Stimulated activated CD8-positive, alpha-beta memory T cell treated with anti-CD3 and anti-CD28 coated beads, Interleukin-4, amount 100 ng/mL, for 4 hours (primary cell): ENCODE results near the gene ZMYM5.
"Not testable (repeated sequence)": the region's sequence is repeated elsewhere in the genome, so short reads cannot be mapped to it uniquely, and the experiment has no call there.

ENCODE experiments used
- DNase-seq, 2 donors: peaks; one replicate each; pipeline ENCODE4 v3.0.0-alpha.2; 2020; ENCODE audit warnings: low read depth in 2 of 2, low spot score in 1 of 2

Gene ZMYM5

GRCh38 chr13:19822673-19823072 lies 40.8 kb downstream of the ZMYM5 start:
- no peak for DNase-seq

GRCh38 chr13:19818223-19818842 lies 45.1 kb downstream of the ZMYM5 start:
- DNase-seq: no peak

DNA sequence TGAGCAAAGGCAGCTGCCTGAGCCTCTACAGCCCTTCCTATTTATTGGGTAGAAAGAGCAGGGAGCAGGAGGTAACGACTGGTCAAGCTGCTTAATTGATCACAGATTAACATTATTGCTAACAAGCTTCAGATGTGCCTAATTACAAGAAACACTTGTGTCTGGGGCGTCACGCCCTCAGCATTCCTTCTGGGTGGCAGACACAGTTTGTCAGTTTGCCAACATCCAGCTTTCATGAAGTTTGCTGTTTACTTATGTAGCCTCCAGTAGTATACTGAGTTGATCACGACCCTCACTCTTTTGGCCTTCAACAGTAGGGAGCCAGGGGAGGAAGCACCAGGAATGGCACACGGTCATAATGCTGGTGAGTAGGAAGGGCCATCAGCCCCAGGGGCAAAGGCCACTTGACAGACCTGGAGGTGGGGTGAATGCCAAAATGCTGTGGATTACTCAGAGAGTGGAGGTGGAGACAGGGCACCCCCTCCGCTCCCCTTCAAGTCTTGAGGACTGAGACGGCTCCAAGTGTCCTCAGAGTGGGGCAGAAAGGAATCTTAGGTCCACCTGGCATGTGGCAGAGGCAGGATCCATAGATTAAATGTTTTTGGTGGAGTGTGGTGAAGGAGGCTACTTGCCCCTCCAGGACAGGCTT lies 45.8 kb downstream of the ZMYM5 start:
- DNase-seq: no peak

DNA sequence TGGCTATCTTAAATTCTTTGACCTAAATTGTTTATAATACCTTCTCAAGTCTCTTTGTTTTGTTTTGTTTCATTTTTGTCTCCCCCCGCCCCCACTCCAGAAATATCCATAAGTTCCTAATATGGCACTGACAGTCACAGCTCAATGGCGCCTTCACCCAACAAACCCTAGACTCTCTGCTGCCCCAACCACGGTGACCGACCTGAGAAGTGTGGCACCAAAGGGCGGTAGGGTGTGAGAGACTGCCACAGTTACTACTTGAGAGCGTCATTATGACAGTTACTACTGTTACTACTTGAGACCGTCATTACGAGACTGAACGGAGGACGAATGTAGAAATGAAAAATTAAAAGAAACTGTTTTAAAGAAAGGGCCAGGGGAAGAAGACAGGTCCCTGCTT lies 46.3 kb downstream of the ZMYM5 start:
- DNase-seq: no peak

GRCh38 chr13:19815842-19816241 lies 47.6 kb downstream of the ZMYM5 start:
- DNase-seq: not testable (repeated sequence)

- no peak for DNase-seq
Measured at GRCh38 chr13:19810996-19811881, 52.2 kb downstream of the ZMYM5 start.

DNA sequence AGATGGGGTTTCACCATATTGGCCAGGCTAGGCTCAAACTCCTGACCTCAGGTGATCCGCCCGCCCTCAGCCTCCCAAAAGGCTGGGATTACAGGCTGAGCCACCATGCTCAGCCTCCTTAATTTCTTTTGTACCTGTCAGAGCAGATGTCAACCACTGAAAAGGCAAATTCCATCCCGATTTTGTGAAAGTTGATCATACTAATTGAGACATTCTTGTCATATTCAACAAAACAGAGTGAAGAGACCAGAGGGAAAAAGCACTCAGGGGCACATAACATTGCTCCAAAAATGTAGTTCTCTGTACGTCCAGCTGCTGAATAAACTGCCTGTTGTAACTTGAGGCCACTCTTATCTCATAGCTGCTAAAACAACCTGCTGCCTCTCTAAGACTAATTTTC lies 53.3 kb downstream of the ZMYM5 start:
- DNase-seq: no peak

DNA sequence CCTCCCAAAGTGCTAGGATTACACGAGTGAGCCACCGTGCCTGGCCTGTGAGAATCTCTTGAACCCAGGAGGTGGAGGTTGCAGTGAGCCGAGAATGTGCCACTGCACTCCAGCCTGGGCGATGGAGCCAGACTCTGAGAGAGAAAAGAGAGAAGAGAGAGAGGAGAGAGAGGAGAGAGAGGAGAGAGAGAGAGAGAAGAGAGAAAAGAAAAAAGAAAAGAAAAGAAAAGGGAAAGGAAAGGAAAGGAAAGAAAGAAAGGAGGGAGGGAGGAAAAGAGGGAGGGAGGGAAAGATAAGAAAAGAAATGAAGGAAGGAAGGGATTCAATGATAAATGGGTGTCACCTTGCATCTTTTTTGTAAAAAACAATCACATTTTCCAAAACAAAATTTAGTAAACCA lies 57.7 kb downstream of the ZMYM5 start:
- DNase-seq: no peak

GRCh38 chr13:19795956-19796355 lies 67.5 kb downstream of the ZMYM5 start:
- DNase-seq: no peak

DNA sequence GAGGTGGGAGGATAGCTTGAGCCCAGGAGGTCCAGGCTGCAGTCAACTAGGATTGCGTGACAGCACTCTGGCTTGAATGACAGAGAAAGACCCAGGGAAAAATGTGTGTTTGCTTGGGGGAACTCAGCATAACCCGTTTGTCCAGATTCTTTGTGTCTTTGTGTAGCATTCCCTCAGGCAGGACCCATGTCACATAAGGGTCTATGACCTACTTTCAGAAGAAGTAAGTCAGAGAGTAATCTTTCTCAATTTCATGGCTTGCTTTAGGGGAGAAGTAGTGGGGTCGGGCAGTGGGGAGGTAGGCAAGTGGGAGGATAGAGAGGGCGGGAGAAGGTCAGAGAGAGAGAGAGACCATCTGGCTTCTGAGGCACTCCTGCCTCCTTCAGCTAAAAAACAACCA lies 68.8 kb downstream of the ZMYM5 start:
- DNase-seq: no peak

DNA sequence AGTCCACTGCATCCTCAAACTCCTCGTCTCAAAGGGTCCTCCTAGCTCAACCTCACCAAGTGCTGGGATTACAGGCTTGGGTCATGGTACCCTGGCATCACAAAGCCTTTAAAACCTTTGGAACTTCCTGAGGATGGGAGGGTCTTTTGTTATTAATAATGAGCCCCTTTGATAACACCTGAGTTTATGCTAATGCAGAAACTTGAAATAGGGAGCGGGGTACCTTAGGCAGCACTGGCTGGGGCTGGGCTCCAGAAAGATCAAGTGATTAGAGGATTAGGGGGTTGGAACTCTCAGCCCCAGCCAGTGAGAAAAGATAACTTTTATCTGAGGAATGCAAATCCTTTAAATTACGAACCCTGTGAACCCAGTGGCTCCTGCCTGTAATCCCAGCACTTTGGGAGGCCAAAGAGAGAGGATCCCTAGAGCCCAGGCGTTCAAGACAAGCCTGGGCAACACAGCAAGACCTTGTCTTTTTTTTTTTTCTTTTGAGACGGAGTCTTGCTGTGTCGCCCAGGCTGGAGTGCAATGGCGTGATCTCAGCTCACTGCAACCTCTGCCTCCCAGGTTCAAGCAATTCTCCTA lies 71.4 kb downstream of the ZMYM5 start:
- no peak for DNase-seq

DNA sequence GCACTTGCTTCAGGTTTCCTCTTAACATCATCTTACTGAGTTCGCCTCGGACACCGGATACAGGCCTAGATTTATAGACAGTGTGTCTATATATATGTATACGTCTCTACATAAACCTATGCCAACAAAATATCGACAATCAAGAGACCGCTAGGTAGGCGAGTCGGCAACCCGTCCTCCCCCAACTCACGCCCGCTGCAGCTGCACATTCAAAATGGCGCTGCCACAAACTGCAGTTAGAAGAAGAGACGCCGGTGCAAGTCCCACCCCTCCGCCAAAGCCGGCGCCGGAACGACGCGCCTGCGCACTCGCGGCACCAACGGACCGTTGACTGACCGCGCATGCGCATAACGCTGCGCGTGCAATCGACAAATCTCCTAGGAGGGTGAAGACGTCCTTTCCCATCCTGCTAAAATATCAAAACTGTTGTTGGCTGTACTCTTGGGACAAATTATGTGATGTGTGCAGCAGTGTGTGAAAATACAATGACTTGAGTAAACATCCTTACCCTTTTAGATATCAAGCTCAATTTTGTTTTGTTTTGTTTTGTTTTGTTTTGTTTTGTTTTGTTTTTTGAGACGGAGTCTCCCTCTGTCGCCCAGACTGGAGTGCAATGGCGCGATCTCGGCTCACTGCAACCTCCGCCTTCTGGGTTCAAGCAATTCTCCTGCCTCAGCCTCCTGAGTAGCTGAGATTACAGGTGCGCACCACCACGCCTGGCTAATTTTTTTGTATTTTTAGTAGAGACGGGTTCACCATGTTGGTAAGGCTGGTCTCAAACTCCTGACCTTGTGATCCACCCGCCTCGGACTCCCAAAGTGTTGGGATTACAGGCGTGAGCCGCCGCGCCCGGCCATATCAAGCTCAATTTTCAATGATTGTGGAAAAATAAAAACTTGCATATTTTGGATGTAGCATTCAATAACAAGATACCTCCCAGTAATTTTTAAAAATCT lies 80.4 kb downstream of the ZMYM5 start, which contains the start of gene PSPC1:
Gene PSPC1 (minus strand): TSS at position 219 of the 956 bp plus-strand sequence. CDS start 188 bp downstream, at position 31.
- peak; percentile 83 to 87 for DNase-seq

GRCh38 chr13:19782049-19782726 lies 81.3 kb downstream of the ZMYM5 start:
- DNase-seq: peak; percentile 4 to 14

- no peak for DNase-seq
Measured at GRCh38 chr13:19781526-19781925, 81.9 kb downstream of the ZMYM5 start.

DNA sequence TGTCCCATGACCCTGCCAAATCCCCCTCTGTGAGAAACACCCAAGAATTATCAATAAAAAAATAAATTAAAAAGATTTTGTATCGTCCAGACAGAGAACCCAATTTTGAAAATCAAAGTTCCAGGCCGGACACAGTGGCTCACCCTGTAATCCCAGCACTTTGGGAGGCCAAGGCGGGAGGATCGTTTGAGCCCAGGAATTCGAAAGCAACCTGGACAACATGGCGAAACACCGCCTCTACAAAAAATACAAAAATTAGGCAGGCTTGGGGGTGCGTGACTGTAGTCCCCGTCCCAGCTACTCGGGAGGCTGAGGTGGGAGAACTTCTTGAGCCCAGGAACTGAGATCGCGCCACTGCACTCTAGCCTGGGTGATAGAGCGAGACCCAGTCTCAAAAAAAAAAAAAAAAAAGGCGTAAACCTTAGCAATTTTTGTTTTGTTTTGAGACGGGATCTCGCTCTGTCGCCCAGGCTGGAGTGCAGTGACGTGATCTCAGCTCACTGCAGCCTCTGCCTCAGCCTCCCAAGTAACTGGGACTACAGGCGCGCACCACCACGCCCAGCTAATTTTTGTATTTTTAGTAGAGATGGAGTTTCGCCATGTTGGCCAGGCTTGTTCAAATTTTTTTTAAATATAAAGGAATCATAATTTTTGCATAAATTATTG lies 82.6 kb downstream of the ZMYM5 start:
- DNase-seq: not testable (repeated sequence)
